Measurements from ENCODE around the gene ATRN.

GRCh38 chr20:3559231-3559630 is 88.4 kb downstream of the ATRN start:
- no peak for TF ChIP-seq EZH2 (IDR thresholded peaks at IDR 0.05; ENCODE audit: borderline replicate concordance, low read length)
- TF ChIP-seq CTCF (IDR thresholded peaks at IDR 0.05; ENCODE audit: low read length) = no peak

Measured in OCI-LY1 (cell line).